SK-N-MC (cell line): ENCODE results near the gene DDX51.

Source experiments
- EZH2 ChIP-seq: fragments of 200-600 bp; sonication (generic); IDR thresholded peaks from one replicate; pipeline ENCODE4 v1.6.1; 2017; ENCODE audit warnings: antibody characterized with exemption
- FOXP2 ChIP-seq: optimal IDR thresholded peaks from 2 replicates; pipeline ENCODE3; 2011; ENCODE audit warnings: mild to moderate bottlenecking, moderate library complexity; ENCODE audit not compliant: insufficient read depth; ENCODE audit errors: extremely low read length, control extremely low read depth
- POLR2AphosphoS5 ChIP-seq: IDR thresholded peaks from 2 replicates; pipeline ENCODE4 v1.6.1; 2012; ENCODE audit warnings: mild to moderate bottlenecking, low read depth, low read length, borderline replicate concordance

DNA sequence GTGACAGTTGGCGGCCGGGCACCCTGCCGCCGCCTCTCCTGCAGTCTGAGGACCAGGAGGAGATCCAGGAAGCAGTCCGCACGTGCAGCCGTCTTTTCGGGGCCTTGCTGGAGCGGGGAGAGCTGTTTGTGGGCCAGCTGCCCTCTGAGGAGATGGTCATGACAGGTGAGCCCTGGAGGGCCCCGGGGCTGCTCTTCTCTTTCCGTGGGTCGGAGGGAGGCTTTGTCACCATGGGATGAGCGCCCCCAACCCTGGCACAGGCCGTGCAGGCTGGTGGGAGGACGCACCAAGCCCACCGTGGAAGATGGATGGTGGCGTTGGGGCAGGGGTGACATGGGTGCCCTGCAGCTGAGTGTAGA, 670 bp upstream of the DDX51 start:
- TF ChIP-seq POLR2AphosphoS5 (no peak), EZH2 (no peak), FOXP2 (no peak)
